K562 (cell line): ENCODE measurements around the gene ZNF429. TPM values are rescaled to one million over a fixed set of nuclear protein-coding genes. Genes with fewer than 3 reads are reported as not detected.

Source experiments
- ARNT ChIP-seq, 2 experiments: fragments of 450-650 bp; IDR thresholded peaks; 2 replicates each; pipeline ENCODE4 v1.6.1; 2016; ENCODE audit warnings: mild to moderate bottlenecking in 1 of 2
- ASH1L ChIP-seq: fragments of 450-650 bp; IDR thresholded peaks from 2 replicates; pipeline ENCODE4 v1.6.1; 2018; ENCODE audit warnings: borderline replicate concordance, mild to moderate bottlenecking, low read depth; ENCODE audit not compliant: partially characterized antibody
- CCNT2 ChIP-seq: IDR thresholded peaks from 2 replicates; pipeline ENCODE4 v1.6.1; 2011; ENCODE audit warnings: borderline replicate concordance, low read depth, mild to moderate bottlenecking, moderate library complexity, mixed read lengths, low read length; ENCODE audit not compliant: insufficient read length; ENCODE audit errors: extremely low read depth
- CREB3 ChIP-seq: fragments of 450-650 bp; conservative IDR thresholded peaks from 2 replicates; pipeline ENCODE4 v1.6.1; 2016; ENCODE audit warnings: missing genetic modification characterization, low read depth, mild to moderate bottlenecking, missing compliant biosample characterization, moderate library complexity
- ID3 ChIP-seq, 2 experiments: fragments of 250-450 bp in 1 of 2; fragments of 450-650 bp in 1 of 2; sonication (Bioruptor Pico) in 1 of 2; IDR thresholded peaks; 2 replicates each; pipeline versions ENCODE4 v1.6.1 to v1.8.0; 2016 to 2021; ENCODE audit warnings: mild to moderate bottlenecking in 2 of 2, moderate library complexity in 2 of 2, missing compliant biosample characterization in 1 of 2, missing genetic modification characterization in 1 of 2
- ILK ChIP-seq: fragments of 450-650 bp; IDR thresholded peaks from 2 replicates; pipeline ENCODE4 v1.6.1; 2016; ENCODE audit warnings: missing genetic modification characterization, low read depth, mild to moderate bottlenecking, missing compliant biosample characterization, moderate library complexity, borderline replicate concordance
- MTF1 ChIP-seq: fragments of 250-450 bp; sonication (Bioruptor Pico); IDR thresholded peaks from 2 replicates; pipeline ENCODE4 v1.9.0; 2021; ENCODE audit warnings: moderate library complexity, mild to moderate bottlenecking, inconsistent platforms, borderline replicate concordance
- MYNN ChIP-seq, 2 experiments: sonication (generic); formaldehyde crosslinking in 1 of 2; IDR thresholded peaks; 2 replicates each; pipeline versions ENCODE4 v1.5.0 to v1.6.1; 2016 to 2020; ENCODE audit warnings: antibody characterized with exemption in 1 of 2, missing genetic modification reagents in 1 of 2
- NFRKB ChIP-seq: fragments of 450-650 bp; IDR thresholded peaks from 2 replicates; pipeline ENCODE4 v1.6.1; 2016; ENCODE audit warnings: low read depth
- RFX1 ChIP-seq: fragments of 450-650 bp; IDR thresholded peaks from 2 replicates; pipeline ENCODE4 v1.6.1; 2016; ENCODE audit warnings: mild to moderate bottlenecking, moderate library complexity
- RFX5 ChIP-seq: IDR thresholded peaks from 2 replicates; pipeline ENCODE4 v1.6.1; 2011; ENCODE audit warnings: low read depth, mild to moderate bottlenecking, improper control_type of control experiment, low read length
- SAP30 ChIP-seq: fragments of 200-600 bp; sonication (generic); IDR thresholded peaks from 2 replicates; pipeline ENCODE4 v1.6.1; 2012; ENCODE audit warnings: borderline replicate concordance, low read depth, mild to moderate bottlenecking, moderate library complexity, low read length, control low read depth, inconsistent platforms; ENCODE audit not compliant: insufficient read depth, poor library complexity, severe bottlenecking
- SREBF2 ChIP-seq: sonication (generic); formaldehyde crosslinking; IDR thresholded peaks from 2 replicates; pipeline ENCODE4 v1.4.0; 2020; ENCODE audit warnings: mild to moderate bottlenecking, missing genetic modification reagents
- SRSF3 ChIP-seq: fragments of 200-400 bp; formaldehyde crosslinking; IDR thresholded peaks from 2 replicates; pipeline ENCODE4 v1.6.1; 2016; ENCODE audit warnings: mild to moderate bottlenecking, low read length, moderate library complexity; ENCODE audit not compliant: insufficient read depth
- TAF1 ChIP-seq: IDR thresholded peaks from 2 replicates; pipeline ENCODE4 v1.6.1; 2011; ENCODE audit warnings: mild to moderate bottlenecking, low read length, moderate library complexity; ENCODE audit not compliant: insufficient read depth, control insufficient read depth, severe bottlenecking; ENCODE audit errors: extremely low read depth
- U2AF2 ChIP-seq: fragments of 200-400 bp; formaldehyde crosslinking; optimal IDR thresholded peaks from 2 replicates; pipeline ENCODE3; 2017; ENCODE audit warnings: low read depth, mild to moderate bottlenecking, low read length
- polyA plus RNA-seq, 8 experiments: library from polyadenylated mRNA; depleted of rRNA in 4 of 8; stranded (reverse) in 5 of 8; unstranded in 3 of 8; fragments of >200 nt; fragmentation: Nextera tagmentation in 2 of 8; fragmentation: Illumina TruSeq in 1 of 8; extraction: Ambion mirVana in 2 of 8; extraction: Trizol in 1 of 8; gene quantifications; 2 replicates each; pipeline versions ENCODE4 v1.2.1 to v1.2.3, GENCODE V29; 2011 to 2014; ENCODE audit warnings: inconsistent platforms in 1 of 8, missing spikeins in 1 of 8
- total RNA-seq, 7 experiments: library from RNA; depleted of rRNA in 6 of 7; stranded (reverse); fragments of >200 nt in 6 of 7; fragmentation: Illumina TruSeq in 2 of 7; extraction: Trizol in 2 of 7; gene quantifications; 2 replicates each; pipeline versions ENCODE4 v1.2.1 to v1.2.3, GENCODE V29; 2011 to 2021; ENCODE audit warnings: low replicate concordance in 1 of 7
- TF ChIP-seq, protein P1 (sequence below): fragments of 450-650 bp; formaldehyde crosslinking; IDR thresholded peaks from 2 replicates; pipeline ENCODE4 v1.4.0; 2022; ENCODE audit warnings: missing genetic modification characterization
- TF ChIP-seq, protein P2 (sequence below): fragments of 450-650 bp; IDR thresholded peaks from 2 replicates; pipeline ENCODE4 v1.6.1; 2017; ENCODE audit warnings: antibody characterized with exemption, mild to moderate bottlenecking

ZNF429 gene
- total and polyA plus RNA-seq, 9 of the 15 experiments (the other 6 are each of a cell fraction or from before 2014, with no cell fraction given), result 11.4 to 24.5 (median 16.3) TPM

GRCh38 chr19:21603431-21604231 lies 98.2 kb downstream of the ZNF429 start (continued):
- no peak for TF ChIP-seq SAP30
- no peak for TF ChIP-seq TAF1
- no peak for TF ChIP-seq ID3 (CRISPR knock-in tag; IDR thresholded peaks at IDR 0.05)
- TF ChIP-seq ID3 (tag; IDR thresholded peaks at IDR 0.05), result peak; percentile 81
- TF ChIP-seq RFX1, result no peak
- peak; percentile 56; the same call in 1 of the 2 replicates for TF ChIP-seq CREB3 (tag)
- TF ChIP-seq ASH1L, result no peak
- TF ChIP-seq NFRKB, result peak; percentile 85
- no peak for TF ChIP-seq ARNT (IDR thresholded peaks at IDR 0.05)
- 0 out of 2 replicates have a peak, but pooled peaks have one; percentile 10 for TF ChIP-seq MTF1
- no peak for TF ChIP-seq RFX5
- TF ChIP-seq CCNT2, result no peak
- no peak for TF ChIP-seq U2AF2
- TF ChIP-seq SRSF3, result no peak
- TF ChIP-seq, protein P1, sequence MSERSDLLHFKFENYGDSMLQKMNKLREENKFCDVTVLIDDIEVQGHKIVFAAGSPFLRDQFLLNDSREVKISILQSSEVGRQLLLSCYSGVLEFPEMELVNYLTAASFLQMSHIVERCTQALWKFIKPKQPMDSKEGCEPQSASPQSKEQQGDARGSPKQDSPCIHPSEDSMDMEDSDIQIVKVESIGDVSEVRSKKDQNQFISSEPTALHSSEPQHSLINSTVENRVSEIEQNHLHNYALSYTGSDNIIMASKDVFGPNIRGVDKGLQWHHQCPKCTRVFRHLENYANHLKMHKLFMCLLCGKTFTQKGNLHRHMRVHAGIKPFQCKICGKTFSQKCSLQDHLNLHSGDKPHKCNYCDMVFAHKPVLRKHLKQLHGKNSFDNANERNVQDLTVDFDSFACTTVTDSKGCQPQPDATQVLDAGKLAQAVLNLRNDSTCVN (CRISPR knock-in tag), result peak; percentile 74; the same call in 1 of the 2 replicates
- TF ChIP-seq ILK, result no peak
- no peak for TF ChIP-seq SREBF2
- TF ChIP-seq MYNN (IDR thresholded peaks at IDR 0.05), result no peak
- no peak for TF ChIP-seq MYNN (CRISPR knock-in tag; IDR thresholded peaks at IDR 0.05)
- TF ChIP-seq, protein P2, sequence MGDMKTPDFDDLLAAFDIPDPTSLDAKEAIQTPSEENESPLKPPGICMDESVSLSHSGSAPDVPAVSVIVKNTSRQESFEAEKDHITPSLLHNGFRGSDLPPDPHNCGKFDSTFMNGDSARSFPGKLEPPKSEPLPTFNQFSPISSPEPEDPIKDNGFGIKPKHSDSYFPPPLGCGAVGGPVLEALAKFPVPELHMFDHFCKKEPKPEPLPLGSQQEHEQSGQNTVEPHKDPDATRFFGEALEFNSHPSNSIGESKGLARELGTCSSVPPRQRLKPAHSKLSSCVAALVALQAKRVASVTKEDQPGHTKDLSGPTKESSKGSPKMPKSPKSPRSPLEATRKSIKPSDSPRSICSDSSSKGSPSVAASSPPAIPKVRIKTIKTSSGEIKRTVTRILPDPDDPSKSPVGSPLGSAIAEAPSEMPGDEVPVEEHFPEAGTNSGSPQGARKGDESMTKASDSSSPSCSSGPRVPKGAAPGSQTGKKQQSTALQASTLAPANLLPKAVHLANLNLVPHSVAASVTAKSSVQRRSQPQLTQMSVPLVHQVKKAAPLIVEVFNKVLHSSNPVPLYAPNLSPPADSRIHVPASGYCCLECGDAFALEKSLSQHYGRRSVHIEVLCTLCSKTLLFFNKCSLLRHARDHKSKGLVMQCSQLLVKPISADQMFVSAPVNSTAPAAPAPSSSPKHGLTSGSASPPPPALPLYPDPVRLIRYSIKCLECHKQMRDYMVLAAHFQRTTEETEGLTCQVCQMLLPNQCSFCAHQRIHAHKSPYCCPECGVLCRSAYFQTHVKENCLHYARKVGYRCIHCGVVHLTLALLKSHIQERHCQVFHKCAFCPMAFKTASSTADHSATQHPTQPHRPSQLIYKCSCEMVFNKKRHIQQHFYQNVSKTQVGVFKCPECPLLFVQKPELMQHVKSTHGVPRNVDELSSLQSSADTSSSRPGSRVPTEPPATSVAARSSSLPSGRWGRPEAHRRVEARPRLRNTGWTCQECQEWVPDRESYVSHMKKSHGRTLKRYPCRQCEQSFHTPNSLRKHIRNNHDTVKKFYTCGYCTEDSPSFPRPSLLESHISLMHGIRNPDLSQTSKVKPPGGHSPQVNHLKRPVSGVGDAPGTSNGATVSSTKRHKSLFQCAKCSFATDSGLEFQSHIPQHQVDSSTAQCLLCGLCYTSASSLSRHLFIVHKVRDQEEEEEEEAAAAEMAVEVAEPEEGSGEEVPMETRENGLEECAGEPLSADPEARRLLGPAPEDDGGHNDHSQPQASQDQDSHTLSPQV, result peak; percentile 63
